ENCODE measurements around the gene RGS6.

RGS6 gene

GRCh38 chr14:72483311-72483710 lies 551.1 kb downstream of the RGS6 start:
- TF ChIP-seq CTCF (IDR thresholded peaks at IDR 0.05; ENCODE audit: low read depth, low read length, missing control alignments) = no peak
- H3K27ac ChIP-seq = no peak overlapping the region

GRCh38 chr14:72485695-72486094 lies 553.5 kb downstream of the RGS6 start:
- no peaks in the 10 kb centered on the region for H3K36me3 ChIP-seq (replicated peaks)
- no peaks in the 10 kb centered on the region for H3K27me3 ChIP-seq (replicated peaks)
- no peak for DNase-seq
- no peak overlapping the region for H3K4me3 ChIP-seq (ENCODE audit: low read depth, low read length)
- in situ Hi-C loops (cut with HindIII; ENCODE audit: low pct_ligation_motif_present, low sequenced_read_pairs) = no loop called here
- H3K27ac ChIP-seq = no peak overlapping the region
- TF ChIP-seq CTCF (IDR thresholded peaks at IDR 0.05; ENCODE audit: low read depth, low read length, missing control alignments) = no peak

More at GRCh38 chr14:72483311-72483710, 551.1 kb downstream of the RGS6 start:
- H3K36me3 ChIP-seq (replicated peaks) = no peaks in the 10 kb centered on the region
- in situ Hi-C loops (cut with HindIII; ENCODE audit: low pct_ligation_motif_present, low sequenced_read_pairs) = no loop called here
- H3K27me3 ChIP-seq (replicated peaks) = no peaks in the 10 kb centered on the region
- DNase-seq = no peak
- H3K4me3 ChIP-seq (ENCODE audit: low read depth, low read length) = no peak overlapping the region

GRCh38 chr14:72488514-72488913 lies 556.3 kb downstream of the RGS6 start:
- no peak overlapping the region for H3K4me3 ChIP-seq (ENCODE audit: low read depth, low read length)
- H3K27me3 ChIP-seq (replicated peaks) = no peaks in the 10 kb centered on the region
- in situ Hi-C loops (cut with HindIII; ENCODE audit: low pct_ligation_motif_present, low sequenced_read_pairs) = no loop called here
- TF ChIP-seq CTCF (IDR thresholded peaks at IDR 0.05; ENCODE audit: low read depth, low read length, missing control alignments) = no peak
- H3K36me3 ChIP-seq (replicated peaks) = no peaks in the 10 kb centered on the region
- no peak overlapping the region for H3K27ac ChIP-seq
- no peak for DNase-seq

GRCh38 chr14:72492196-72492595 lies 560.0 kb downstream of the RGS6 start:
- in situ Hi-C loops (cut with HindIII; ENCODE audit: low pct_ligation_motif_present, low sequenced_read_pairs) = no loop called here
- no peak overlapping the region for H3K4me3 ChIP-seq (ENCODE audit: low read depth, low read length)
- no peak for TF ChIP-seq CTCF (IDR thresholded peaks at IDR 0.05; ENCODE audit: low read depth, low read length, missing control alignments)

GRCh38 chr14:72495668-72496067 lies 563.4 kb downstream of the RGS6 start:
- no peaks in the 10 kb centered on the region for H3K27me3 ChIP-seq (replicated peaks)
- no peak overlapping the region for H3K4me3 ChIP-seq (ENCODE audit: low read depth, low read length)
- no peak for TF ChIP-seq CTCF (IDR thresholded peaks at IDR 0.05; ENCODE audit: low read depth, low read length, missing control alignments)
- in situ Hi-C loops (cut with HindIII; ENCODE audit: low pct_ligation_motif_present, low sequenced_read_pairs) = no loop called here
- H3K27ac ChIP-seq = no peak overlapping the region
- DNase-seq = no peak
- H3K36me3 ChIP-seq (replicated peaks) = no peaks in the 10 kb centered on the region

More at GRCh38 chr14:72492196-72492595, 560.0 kb downstream of the RGS6 start:
- H3K27me3 ChIP-seq (replicated peaks) = no peaks in the 10 kb centered on the region
- H3K36me3 ChIP-seq (replicated peaks) = no peaks in the 10 kb centered on the region
- DNase-seq = no peak
- no peak overlapping the region for H3K27ac ChIP-seq

- Histone ChIP-seq H3K4me3 (ENCODE audit: low read depth, low read length) (no peak overlapping the region), H3K27ac (no peak overlapping the region), H3K36me3 (replicated peaks) (no peaks in the 10 kb centered on the region), H3K27me3 (replicated peaks) (no peaks in the 10 kb centered on the region)
- no peak for DNase-seq
- in situ Hi-C loops (cut with HindIII; ENCODE audit: low pct_ligation_motif_present, low sequenced_read_pairs) = no loop called here
- no peak for TF ChIP-seq CTCF (IDR thresholded peaks at IDR 0.05; ENCODE audit: low read depth, low read length, missing control alignments)
Measured at GRCh38 chr14:72498646-72499045, 566.4 kb downstream of the RGS6 start.

Data from brain microvascular endothelial cell (primary cell).